HG03460 (cell line): ENCODE data around the gene ACTG1.

Experiments used
- ATAC-seq: cut with Tn5 transposase; IDR thresholded peaks from one replicate; pipeline ENCODE4 v1.9.1; 2021; ENCODE audit not compliant: unreplicated experiment

ACTG1 gene

GRCh38 chr17:81499601-81499970, 13.0 kb downstream of the ACTG1 start:
- no peak for ATAC-seq

DNA sequence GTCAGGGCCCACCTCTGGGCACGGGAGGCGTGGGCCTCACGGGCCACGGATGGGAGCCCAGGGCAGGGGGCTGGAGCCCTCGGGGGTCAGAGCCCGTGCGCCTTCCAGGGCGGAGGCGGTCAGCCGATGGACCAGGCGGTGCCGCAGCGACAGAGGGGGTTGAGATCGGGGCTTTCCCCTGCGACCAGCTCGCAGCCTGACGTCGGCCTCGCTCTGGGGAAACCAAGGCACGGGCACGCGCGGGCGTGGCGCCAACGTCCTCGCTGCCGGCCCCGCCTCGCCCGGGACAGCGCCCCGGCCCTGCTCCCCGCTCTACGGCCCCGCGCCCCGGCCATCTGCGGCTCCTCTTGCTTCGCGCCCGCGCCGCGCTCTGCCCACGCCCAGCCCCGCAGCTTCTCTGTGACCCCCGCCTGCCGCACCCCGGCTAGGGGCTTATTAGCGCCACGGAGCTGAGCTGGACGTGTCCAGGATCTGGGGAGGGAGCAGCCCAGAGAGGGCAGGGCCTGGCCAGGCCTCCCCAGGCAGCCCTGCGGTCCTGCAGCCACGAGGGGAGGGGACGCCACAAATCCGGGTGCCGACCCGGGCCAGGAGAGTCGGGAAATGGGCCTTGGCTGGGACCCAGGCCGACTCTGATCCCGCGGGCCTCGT, 13.5 kb downstream of the ACTG1 start:
- ATAC-seq, result no peak

DNA sequence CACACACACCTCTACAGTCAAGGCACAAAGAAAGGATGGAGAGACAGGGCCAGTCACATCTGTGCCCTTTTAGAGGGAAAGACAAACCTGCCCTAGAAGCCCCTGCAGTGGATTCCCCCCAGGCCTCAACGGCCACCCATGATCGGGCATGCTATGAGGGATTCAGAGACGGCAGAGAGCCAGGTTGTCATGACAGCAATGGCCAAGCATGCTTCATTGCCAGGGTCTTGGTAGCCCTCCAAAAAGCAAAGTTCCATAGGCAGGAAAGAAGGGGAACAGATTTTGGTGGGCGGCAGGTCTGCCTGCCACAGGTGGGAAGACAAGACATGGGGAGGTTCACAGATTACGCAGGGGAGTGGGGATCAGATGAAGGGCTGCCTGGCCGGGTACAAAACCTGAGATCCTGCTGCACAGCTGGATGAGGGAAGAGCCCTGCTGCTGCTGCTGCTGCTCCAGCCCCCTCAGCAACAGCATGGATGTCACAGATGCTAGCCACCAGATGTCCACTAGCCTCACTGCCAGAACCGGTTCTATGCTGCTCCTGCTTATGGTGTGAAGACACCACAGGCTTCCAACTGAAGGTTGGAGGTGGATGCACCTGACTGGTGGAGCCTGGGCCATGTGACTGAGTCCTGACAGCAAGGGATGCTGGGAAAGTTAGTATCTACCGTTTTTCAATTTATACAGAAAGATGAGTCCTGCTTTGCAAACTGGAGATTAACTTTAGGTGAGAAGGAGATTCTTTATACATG, 17.8 kb downstream of the ACTG1 start:
- no peak for ATAC-seq

DNA sequence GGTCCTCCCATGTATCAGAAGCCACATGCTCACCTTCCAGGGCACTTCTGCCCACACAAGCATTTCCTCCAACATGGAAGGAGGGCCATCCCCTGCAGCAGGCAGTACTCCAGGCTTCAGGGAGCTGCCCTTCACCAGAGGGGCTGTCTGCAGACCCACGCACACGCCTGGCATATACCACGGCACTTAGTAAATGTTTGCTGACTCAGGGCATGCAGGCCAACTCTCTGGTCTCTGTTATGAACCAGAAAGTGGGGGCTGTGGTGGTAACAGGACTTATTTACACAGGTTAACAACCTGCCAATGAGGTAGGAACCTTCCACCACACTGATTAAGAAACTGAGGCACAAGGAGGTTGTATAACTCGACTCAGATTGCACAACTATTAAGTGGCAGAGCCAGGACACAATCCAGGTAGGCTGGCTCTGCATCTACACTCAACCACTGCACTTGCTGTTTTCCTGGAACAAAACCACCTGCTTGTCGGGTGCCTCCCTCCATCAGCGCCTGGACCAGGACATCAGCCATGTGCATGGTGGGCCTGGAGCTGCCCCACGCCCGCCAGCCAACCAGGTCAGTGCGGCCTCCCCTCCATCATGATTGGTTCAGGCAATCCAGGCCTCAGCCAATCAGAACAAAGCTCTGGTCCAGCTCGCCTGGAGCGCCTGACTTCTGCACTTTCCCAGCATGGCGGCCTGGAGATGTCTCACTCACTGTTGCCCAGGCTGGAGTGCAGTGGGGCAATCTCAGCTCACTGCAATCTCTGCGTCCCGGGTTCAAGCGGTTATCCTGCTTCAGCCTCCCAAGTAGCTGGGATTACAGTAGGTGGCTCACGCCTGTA, 19.2 kb downstream of the ACTG1 start:
- ATAC-seq, result no peak

GRCh38 chr17:81492706-81493105, 19.9 kb downstream of the ACTG1 start:
- ATAC-seq, result no peak

- no peak for ATAC-seq
Observed at GRCh38 chr17:81492202-81492601, 20.4 kb downstream of the ACTG1 start.

DNA sequence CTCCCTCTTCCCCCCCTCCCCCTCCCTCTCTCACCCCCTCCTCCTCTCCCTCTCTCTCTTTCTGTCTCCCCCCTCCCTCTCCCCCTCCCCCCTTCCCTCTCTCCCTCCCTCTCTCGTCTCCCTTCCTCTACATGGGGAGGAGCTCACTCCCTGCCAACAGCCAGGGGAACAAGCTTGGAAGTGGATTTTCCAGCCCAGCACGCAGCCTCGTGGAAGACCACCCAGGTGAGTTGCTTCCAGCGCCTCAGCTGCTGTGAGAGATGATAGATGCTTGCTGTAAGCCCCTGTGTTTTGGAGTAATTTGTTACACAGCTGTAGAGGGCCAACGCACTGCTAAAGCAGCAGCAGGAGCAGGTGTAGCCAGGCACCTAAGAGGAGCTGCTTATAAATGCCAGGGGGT, 20.8 kb downstream of the ACTG1 start:
- ATAC-seq, result no peak

- no peak for ATAC-seq
Observed at GRCh38 chr17:81491181-81491581, 21.4 kb downstream of the ACTG1 start.

DNA sequence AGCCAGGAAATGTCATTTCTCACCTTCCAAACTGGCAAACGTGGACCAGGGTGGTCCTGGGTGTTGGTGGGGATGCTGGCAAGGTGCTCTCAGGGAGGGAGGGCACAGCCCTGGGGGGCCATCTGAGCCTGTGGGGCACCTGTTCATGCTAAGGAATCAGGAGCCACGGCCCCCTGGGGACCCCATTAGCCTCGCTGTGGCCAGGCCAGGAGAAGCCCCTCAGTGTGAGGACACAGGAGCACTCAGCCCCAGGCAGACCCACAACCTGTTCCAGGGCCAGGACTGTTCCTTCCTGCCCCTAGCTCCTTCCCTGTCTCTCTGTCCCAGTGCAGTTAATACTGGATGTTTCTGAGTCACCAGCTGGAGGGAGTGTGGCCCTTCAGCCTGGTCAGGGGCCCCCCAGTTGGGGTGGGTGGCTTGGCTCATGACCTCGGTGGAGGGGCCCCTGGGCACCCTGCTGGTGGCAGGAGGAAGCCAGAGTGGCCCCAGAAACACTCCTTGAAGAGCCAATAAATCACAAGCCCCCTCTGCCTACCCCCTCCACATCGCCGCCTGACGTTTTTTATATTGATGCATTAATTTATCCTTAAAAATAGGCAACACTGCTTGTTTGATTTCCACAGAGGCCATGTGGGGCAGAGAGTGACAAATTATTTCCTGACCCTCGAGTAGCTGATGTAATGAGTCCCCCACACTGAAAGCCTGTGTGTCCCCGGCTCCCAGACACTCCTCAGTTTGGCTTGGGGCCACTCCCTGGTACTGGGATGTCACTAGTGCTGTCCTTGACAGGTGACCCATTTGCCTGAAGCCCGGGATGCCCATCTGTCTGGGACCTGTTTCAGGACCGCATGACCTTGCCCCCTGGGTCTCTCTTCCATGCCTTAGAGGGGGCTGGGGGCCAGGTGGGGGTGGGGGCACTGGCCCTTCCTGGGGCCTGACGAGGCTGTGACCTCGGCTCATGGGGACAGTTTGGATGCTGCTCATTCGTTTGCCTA, 22.3 kb downstream of the ACTG1 start:
- ATAC-seq, result no peak

DNA sequence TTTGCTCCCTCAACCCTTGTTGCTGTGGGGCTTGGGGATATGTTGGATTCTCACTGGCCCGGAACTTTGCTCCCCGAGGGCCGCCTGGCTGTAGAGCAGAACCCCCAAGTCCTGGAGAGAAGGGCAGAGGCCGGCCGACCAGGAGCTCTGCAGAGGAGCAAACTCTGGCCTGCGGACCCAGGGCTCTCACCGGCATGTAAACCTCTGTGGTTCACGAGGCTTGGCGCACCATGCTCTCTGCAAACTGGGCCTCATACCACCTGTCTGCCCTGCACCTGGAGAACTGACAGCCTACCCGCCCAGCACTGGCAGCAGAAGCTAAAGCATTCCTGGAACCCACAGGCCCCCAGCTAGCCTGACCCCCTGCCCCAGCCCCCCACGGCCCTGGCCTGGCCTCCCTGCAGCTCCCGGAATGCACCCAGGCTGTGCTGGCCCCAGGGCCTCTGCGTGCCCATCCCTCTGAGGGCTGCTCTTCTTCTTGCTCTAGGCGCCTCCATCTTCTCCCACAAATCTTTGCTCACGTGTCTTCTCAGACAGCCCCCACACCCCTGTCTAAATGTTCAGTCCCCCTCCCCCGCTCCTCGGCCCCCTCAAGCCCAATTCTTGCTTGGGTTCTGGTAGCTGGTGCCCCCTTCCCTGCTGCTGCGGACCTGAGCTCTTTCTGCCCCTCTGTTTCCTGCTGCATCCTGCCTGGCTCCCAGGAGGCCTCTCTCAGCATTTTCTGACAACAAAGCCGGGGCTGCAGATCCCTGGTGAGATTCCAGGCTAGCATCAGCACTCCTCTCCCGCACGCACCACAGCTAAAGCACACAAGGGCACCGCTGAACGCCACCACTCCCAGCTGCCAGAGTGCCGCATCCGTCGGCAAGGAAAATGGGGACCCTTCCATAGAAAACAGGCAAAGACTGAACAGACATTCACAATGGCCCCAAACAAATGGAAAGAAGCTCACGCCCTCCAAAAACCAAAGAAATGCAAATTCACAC, 23.3 kb downstream of the ACTG1 start:
- no peak for ATAC-seq

GRCh38 chr17:81488276-81488860, 24.2 kb downstream of the ACTG1 start:
- no peak for ATAC-seq

DNA sequence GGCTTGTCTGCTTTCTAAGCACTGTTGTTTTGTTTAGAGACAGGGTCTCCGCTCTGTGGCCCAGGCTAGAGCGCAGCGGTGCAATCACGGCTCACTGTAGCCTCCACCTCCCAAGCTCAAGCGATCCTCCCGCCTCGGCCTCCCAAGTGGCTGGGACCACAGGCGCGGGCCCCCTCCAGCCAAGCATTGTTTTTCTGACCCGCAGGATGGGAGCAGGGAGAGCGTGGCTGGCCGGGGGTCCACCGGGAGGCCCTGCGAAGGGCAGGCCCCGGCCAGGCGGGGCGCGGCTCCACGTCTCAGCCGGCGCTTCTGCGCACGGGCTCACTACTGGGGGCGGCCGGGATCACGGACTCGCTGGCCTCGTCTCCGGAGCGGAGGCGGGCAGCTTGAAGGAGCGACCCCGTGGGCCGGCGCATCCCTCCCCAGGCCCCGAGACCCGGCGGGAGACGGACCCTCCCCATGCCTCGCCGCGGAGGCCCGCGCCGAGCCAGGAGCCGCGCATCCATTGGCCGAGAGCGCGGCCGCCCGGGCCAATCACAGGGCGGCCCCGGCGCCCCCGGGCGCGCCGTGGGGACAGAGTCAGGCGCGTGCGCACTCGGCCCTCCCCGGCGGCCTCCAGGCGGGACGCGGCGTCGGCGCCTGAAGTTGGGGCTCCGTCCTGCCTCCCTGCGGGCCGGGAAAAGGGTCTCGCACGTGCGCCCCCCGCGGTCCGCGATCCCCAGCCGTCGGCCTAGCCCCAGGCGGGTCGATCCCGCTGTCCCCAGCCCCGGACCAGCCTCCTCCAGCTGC, 24.9 kb downstream of the ACTG1 start:
- no peak for ATAC-seq

DNA sequence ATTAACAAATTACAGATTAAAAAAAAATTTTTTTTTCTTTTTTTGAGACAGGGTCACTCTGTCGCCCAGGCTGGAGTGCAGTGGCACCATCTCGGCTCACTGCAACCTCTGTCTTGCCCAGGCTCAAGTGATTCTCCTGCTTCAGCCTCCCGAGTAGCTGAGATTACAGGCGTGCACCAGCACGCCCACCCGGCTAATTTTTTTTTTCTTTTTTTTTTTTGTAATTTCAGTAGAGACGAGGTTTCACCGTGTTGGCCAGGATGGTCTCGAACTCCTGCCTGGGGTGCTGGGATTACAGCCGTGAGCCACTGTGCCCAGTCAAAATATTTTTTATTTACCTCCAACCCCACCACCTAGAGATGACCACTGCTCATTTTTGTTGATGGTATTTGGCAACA, 25.5 kb downstream of the ACTG1 start:
- no peak for ATAC-seq

DNA sequence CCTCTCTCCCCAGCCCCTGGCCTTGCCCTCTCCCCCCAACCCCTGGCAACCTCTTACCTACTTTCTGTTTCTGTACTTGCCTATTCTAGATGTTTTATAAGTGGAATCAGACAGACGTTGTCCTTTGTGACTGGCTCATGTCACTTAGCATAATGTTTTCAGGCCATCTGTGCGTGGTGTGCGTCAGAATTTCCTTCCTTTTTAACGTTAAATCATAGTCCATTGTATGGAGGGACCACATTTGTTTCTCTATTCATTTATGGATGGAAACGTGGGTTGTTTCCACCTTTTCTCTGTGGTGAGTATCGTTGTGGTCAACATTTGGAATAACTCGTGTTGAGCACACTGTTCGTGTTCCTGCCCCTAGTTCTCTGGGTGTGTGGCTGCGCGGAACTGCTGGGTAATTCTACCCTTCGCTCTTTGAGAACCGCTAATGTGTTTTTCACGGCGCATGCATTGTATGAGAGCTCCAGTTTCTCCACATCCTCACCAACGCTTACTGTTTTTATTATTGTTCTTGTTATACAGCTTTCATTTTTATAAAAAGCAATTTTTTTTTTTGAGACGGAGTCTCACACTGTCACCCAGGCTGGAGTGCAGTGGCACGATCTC, 26.3 kb downstream of the ACTG1 start:
- ATAC-seq, result no peak

GRCh38 chr17:81484195-81484979, 28.2 kb downstream of the ACTG1 start:
- ATAC-seq, result peak; percentile 52

- ATAC-seq, result no peak
Observed at GRCh38 chr17:81483862-81484194, 28.8 kb downstream of the ACTG1 start.
